Measurements from ENCODE around the gene ALK.

GRCh38 chr2:29460190-29460589, 461.2 kb downstream of the ALK start:
- TF ChIP-seq CTCF (IDR thresholded peaks at IDR 0.05; ENCODE audit: low read length) (no peak), EZH2 (optimal IDR thresholded peaks at IDR 0.05; ENCODE audit: low read depth, low read length) (no peak), EZH2phosphoT487 (IDR thresholded peaks at IDR 0.05; ENCODE audit: low read length) (no peak)
